Cerebellar cortex (tissue), 1 donor: Measurements from ENCODE around the gene GDPD5.

Source experiments
- DNase-seq: peaks from one replicate; pipeline ENCODE4 v3.0.0-alpha.2; 2015; ENCODE audit warnings: low spot score

Gene GDPD5

DNA sequence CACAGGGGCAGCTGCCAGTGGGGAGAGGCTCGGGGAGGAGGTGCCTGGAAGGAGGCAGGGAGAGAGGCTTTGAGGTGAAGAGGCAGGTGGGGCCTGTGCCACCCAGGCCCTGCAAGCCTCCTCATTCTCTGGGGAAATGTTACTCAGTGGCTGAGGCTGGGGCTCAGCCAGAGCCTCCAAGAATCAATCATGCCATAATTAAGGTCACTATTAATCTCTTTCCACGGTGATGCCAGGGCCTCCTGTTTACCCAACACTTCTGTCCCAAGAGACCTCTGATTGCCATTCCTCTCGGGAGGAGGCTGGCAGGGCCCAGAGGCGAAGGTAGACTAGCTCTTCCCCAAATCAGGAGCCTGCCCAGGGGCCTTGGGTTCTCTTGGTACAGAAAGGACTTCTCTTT, 38.4 kb downstream of the GDPD5 start:
- no peak for DNase-seq

DNA sequence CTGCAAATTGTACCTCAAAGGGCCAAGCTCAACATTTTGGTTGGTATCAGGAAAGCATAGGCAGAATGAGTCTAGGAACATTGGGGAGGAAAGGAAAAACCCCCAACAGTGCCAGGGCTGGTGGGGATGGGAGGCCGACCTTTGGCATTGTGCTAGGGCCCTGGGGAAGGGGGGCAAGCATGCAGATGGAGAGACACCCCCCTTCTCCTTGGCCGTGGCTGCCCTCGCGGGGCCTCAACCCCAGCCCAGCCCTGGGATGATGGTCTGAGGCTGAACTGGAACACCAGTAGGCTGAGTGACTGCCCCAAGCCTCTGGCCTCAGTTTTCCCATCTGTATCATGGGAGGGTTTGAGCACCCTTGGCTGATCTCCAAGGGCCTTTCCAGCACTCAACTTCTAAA, 40.0 kb downstream of the GDPD5 start:
- DNase-seq, result no peak

DNA sequence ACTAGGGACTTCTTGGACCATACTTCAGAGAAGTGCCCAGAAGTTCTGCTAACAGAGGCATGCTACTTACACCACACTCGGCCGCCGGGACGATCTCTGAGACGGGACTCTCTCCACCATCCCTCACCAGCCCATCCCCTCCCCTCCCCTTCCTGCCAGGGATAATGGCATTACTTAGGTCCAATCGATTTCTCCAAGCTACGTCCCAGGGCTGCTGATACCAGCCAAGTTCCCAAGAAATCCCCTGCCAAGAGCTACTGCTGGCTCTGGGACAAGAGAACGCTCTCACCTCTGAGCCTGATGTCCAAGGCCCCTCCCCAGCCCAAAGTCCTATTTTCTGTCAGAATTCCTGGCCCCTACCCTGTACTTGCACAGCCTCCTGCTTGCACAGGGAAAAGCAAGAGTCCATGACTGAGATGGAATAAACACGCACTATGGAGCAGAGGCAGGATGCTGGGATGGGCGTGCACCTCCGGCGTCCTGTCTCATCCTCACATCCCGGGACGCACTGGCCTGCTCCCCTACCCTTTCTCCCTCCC, 42.7 kb downstream of the GDPD5 start:
- DNase-seq, result no peak

- DNase-seq, result no peak
Observed at GRCh38 chr11:75481922-75482606, 43.7 kb downstream of the GDPD5 start.

DNA sequence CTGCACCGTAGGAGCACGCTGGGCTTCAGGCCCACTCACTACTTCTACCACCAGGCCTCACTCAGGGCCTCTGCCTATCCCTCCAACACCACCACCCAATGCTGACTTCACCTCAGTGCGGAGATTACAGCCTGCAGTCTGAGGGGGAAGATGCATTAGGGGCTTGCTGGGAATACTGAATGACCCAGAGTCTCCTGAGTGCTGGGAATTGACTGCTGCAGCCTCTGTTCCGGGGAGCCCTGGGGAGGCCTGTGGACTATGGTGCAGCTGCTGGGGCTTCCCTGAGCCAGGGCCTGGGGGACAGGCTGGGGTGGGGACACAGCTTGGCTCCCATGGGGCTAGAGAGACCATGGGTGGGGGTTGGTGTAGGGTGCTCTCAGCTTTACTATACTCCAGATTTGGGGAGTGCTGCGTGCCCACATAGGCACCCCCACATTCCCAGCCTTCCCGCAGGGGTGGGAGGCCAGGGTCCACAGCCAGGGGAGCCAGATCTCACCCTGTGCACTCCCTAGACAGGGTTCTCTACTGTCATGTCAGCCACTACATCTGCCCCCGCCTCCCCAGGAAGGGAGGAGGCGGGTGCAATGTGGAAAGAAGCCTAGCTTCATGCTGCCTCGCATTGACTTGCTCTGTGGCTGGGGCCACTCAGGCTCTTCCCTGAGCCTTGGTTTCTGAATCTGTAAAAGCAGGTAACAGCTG, 44.4 kb downstream of the GDPD5 start:
- no peak for DNase-seq

GRCh38 chr11:75480185-75481175, 45.3 kb downstream of the GDPD5 start:
- peak; percentile 60 for DNase-seq

GRCh38 chr11:75479597-75480145, 46.1 kb downstream of the GDPD5 start:
- no peak for DNase-seq

DNA sequence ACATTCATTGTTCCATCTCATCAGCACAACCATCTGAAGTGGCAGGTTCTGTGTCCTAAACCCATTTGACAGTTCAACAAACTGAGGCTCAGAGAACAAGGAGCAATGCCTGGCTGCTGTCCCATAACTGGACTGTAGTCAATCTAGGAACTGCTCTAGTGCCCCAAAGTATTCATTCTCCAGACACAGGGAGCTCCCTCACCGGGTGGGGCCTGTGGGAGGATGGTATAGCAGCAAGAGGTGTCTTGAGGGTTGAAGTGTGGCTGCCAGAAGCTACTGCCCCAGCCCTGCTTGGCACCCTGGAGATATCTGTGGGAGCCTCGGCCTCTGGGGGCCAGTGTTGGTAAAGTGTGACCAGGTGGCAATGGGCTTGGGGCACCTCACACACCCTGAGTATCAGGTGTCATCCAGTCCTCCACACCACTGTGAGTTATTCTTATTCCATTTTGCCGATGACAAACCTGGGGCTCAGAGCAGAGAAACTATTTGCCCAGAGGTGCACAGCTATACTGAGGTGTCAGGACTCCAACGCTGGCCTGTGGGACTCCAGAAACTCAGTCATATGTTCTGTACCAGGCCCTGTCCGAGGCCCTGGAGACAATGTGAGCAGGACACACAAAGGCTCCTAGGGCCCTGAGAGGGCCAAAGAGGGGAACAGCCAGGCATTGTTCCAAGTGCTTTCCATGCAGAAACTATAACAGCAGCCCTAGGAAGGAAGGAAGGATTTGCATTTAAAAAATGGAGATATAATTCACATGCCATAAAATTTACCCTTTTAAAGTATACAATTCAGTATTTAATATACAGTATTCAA, 46.8 kb downstream of the GDPD5 start:
- no peak for DNase-seq

DNA sequence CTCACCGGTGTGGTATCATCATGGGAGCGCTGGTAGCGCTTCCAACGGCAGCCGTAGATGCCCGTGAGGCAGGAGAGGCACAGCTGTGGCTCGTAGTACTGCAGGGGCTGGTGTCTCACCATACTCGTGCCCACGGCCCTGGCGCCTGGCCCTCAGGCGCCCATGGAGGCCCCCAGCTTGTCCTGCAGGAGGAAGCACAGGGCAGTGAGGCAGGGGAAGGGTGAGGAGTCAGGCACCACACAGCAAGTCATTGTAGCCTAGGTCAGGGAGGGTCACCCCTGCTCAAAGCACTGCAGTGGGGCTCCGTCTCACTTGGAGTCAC, 48.2 kb downstream of the GDPD5 start:
- no peak for DNase-seq

DNA sequence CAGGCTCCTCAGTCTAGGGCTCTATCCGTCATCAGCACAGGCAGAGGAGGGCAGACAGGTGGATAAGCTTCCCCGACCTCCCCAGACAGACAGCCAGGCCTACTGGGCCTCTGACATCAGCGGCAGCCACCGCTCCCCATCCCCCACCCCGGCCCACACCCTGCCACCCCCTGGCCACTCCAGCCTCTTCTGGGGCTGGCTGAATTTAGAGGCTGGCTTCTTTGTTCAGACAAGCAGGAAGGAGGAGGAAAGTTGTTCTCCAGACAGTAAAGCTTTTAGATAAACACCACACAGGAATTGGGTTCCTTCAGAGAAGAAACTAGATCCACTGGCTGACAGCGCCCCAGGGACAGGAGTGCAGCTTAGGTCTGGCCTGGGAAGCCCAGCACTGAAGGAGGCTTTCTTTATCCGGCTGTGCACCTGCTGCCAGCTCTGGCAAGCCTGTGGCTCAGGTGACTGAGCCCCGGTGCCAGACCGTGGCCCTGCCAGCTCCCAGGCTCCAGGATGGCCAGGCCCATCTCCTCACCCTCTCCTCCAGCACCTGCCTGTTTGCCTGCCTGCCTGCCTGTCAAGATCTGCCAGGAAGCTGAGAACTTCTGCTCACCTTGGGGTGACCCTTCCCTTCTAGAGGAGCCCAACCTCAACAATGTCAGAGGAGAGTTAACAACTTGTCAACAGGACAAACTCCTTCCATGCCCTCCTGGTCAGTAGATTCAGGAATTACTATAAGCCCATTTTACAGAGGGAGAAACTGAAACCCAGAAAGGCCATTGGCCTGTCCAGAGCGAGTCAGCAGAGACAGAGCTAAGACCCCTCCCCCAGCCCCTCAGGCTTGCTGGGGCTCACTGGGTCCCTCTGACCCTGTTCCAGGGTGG, 48.8 kb downstream of the GDPD5 start:
- peak; percentile 95 for DNase-seq

- DNase-seq, result peak; percentile 39
Observed at GRCh38 chr11:75475767-75476650, 49.7 kb downstream of the GDPD5 start.

GRCh38 chr11:75474878-75475766, 50.6 kb downstream of the GDPD5 start:
- DNase-seq, result no peak

DNA sequence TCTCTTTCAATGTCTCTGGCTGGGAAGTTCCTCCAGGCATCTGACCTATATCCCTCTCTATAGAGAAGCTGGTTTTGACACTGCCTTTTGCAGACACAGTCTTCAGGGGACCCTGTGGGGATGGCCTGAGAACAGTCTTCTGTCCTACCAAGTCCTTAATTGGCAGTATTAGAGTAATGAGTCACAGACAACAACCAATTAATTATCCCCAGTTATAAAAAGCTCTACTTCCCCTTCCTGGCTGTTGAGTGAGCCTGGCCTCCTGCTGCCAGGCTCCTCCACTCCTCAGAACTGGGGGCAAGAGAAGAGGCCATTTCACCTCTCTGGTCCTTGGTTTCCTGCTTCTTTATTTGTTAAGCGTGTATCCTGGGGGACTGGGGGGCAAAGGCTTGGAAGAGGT, 51.5 kb downstream of the GDPD5 start:
- DNase-seq, result no peak

DNA sequence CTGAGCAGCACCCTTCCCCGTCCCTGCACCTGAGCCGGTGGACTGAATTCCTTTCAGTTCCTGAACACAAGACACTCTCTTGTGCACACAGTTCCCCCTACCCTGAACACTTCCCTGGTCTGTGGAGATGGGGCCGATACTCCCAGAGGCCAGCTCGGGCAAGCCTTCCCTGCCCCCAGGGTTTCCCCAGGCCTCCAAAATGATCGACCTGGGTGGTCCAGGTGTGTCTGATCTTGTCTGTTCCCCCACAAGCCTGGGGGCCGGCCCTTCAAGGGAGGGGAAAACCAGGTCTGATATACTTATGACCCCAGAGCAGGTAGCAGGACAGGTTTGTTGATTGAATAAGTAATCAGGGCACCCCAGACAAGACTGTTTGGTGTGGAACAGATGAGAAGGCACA, 52.1 kb downstream of the GDPD5 start:
- no peak for DNase-seq

DNA sequence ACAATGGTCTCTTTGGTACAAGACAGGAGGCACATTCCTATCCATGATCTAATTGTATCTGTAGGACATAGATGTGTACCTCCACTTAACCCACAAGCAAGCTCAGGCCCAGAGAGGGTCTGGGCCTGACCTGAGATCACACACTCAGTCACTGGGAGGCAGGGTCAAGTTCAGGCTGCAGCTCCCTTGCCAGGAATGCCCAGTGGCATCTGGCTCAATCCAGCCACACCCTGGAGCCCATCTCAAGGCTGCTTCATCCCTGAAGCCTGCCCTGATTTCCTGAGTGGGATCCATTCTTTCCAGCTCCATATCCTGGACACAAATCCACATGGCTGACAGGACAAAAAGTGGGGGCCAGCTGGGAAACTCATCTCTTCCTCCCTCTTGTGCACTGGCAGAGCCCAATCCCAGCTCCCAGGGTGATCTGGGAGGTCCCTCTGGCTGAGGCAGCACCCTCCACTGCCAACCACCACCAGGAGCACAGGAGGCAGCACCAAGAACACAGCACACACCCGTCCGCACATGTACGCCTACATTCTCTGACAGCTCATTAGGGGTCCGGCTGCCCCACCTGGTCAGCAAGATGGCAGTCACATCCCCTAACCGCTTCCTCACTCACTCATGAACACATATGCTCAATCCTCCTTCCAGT, 53.5 kb downstream of the GDPD5 start:
- DNase-seq, result no peak

GRCh38 chr11:75471176-75471973, 54.4 kb downstream of the GDPD5 start:
- no peak for DNase-seq
